Left lung (tissue), 10 donors: ENCODE results near the gene APOA1. TPM values are rescaled to one million over a fixed set of nuclear protein-coding genes. Genes with fewer than 3 reads are reported as not detected.

ENCODE experiments used
- ATAC-seq: fragments of 200-7000 bp; cut with Tn5 transposase; one replicate; pipeline ENCODE4 v1.9.1; 2020; ENCODE audit warnings: moderate library complexity
- DNase-seq, 4 donors: peaks; one replicate each; pipeline ENCODE4 v3.0.0-alpha.2; 2013 to 2020
- H3K27ac ChIP-seq, 2 donors: fragments of 200-600 bp; sonication (generic) in 1 of 2; one replicate each; pipeline versions ENCODE4 v1.5.0 to v1.8.0; 2020 to 2021
- H3K27me3 ChIP-seq, 2 donors: fragments of 200-600 bp; sonication (generic) in 1 of 2; one replicate each; pipeline versions ENCODE4 v1.5.0 to v1.8.0; 2020 to 2021
- H3K36me3 ChIP-seq, 2 donors: fragments of 200-600 bp; sonication (generic) in 1 of 2; one replicate each; pipeline versions ENCODE4 v1.5.0 to v1.8.0; 2020 to 2021
- H3K4me1 ChIP-seq, 2 donors: fragments of 200-600 bp; one replicate each; pipeline ENCODE4 v1.8.0; 2021
- H3K4me3 ChIP-seq, 2 donors: fragments of 200-600 bp; sonication (generic) in 1 of 2; one replicate each; pipeline versions ENCODE4 v1.5.0 to v1.8.0; 2020 to 2021; ENCODE audit warnings: mild to moderate bottlenecking in 1 of 2
- H3K9me3 ChIP-seq, 2 donors: fragments of 200-600 bp; sonication (generic) in 1 of 2; one replicate each; pipeline versions ENCODE4 v1.5.0 to v1.8.0; 2020 to 2021
- CTCF ChIP-seq, 2 donors: fragments of 200-600 bp; sonication (generic) in 1 of 2; IDR thresholded peaks; one replicate each; pipeline versions ENCODE4 v1.5.0 to v1.8.0; 2021; ENCODE audit warnings: antibody characterized with exemption in 2 of 2
- intact Hi-C, 2 donors: fragments of 100-400 bp; cut with DNase I; formaldehyde crosslinking; loops; one replicate each; pipeline versions ENCODE4 v1.11.2 to v1.14.2; 2022
- polyA plus RNA-seq, 6 donors: library from polyadenylated mRNA; unstranded; fragments of 120-200 nt; gene quantifications; one replicate each; pipeline ENCODE4 v1.2.1, GENCODE V29; 2013; ENCODE audit not compliant: insufficient read length in 6 of 6
- total RNA-seq, 2 donors: library from RNA; stranded (reverse); fragmentation: NEBNext Ultra II Directional; extraction: Animal tissue kit (Norgen Biotek cat#: 25700); gene quantifications; one replicate each; pipeline ENCODE4 v1.2.1, GENCODE V29; 2021
- donor health status: DM: no; HTN: yes; CAD: no.
- donor health status: DM: no; HTN: no; CAD: no.

Gene APOA1
- total and polyA plus RNA-seq, 8 donors, result 0.50 to 13.4 (median 4.7) TPM

DNA sequence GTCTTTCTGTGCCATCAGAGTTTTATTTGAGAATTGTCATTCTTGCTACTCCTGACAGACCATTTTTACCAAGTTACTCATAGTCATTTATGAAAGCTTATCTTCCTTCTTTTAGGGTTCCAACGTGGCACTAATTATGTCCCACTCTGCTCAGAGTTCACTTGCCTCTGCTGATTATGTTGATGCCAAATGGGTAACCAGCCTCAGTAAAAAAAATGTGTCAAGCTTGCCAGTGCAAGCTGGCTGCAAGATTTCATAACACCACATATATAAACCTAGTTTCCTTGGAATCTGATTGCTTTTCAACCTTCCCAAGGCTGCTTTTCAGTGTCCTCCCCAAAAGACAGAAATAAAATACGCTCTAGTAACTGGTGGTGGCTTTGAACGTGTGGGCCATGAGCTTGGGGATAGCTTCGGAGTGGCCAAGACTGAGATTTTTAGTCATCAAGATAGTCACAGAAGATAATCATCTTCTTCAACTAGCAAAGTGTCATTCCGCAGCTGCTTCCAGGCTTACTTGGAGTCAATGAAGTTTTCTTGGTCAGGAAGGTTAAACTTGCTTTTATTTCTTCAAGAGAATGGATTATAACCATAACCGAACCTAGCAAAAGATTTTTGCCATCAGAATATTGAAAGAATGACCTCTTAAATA is 29.5 kb upstream of the APOA1 start:
- Histone ChIP-seq H3K36me3 (peaks cover 4 to 99% of the 10 kb centered on the region in 2 donors), H3K4me1 (peaks cover 0 to 11% of the 10 kb centered on the region in 2 donors), H3K27me3 (no peaks in the 10 kb centered on the region), H3K9me3 (no peaks in the 10 kb centered on the region), H3K27ac (no peak overlapping the region), H3K4me3 (no peak overlapping the region)
- intact Hi-C loops, result no loop called here
- no peak for TF ChIP-seq CTCF (IDR thresholded peaks at IDR 0.05)
- DNase-seq (no peak), ATAC-seq (no peak)

- no peaks in the 10 kb centered on the region for H3K27me3 ChIP-seq
- no peak overlapping the region for H3K27ac ChIP-seq
- no peak for TF ChIP-seq CTCF (IDR thresholded peaks at IDR 0.05)
- H3K4me1 ChIP-seq, result peaks cover 0 to under 1% of the 10 kb centered on the region in 2 donors
- no peaks in the 10 kb centered on the region for H3K9me3 ChIP-seq
- ATAC-seq (no peak), DNase-seq (no peak)
- intact Hi-C loops, result no loop called here
- H3K36me3 ChIP-seq, result peaks cover 4 to 99% of the 10 kb centered on the region in 2 donors
- H3K4me3 ChIP-seq, result no peak overlapping the region
These were observed 28.3 kb upstream of the APOA1 start for GRCh38 chr11:116865696-116866095.

DNA sequence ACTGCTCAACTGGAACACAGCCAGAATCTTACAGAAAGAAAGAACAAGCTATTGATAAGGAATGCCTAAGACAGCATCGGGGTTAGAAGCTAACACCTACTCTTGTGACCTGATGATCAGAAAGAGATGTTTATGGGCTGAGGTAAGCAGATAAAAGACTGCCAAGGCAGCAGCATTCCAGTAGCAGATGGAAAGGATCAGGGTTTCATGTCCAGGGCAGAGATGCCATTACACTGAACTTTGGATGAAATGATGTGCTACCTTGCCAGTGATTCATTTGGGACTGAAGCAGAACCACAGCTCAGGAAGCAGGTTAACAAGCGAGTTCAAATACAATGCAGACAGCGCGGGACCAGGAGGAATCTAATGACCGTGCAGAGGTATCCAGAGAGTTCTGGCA is 27.1 kb upstream of the APOA1 start:
- no peak overlapping the region for H3K27ac ChIP-seq
- no peaks in the 10 kb centered on the region for H3K27me3 ChIP-seq
- no peaks in the 10 kb centered on the region for H3K9me3 ChIP-seq
- no peak for TF ChIP-seq CTCF (IDR thresholded peaks at IDR 0.05)
- no peak overlapping the region for H3K4me3 ChIP-seq
- ATAC-seq (no peak), DNase-seq (no peak)
- intact Hi-C loops, result no loop called here
- no peaks in the 10 kb centered on the region for H3K4me1 ChIP-seq
- peaks cover 4 to 99% of the 10 kb centered on the region in 2 donors for H3K36me3 ChIP-seq

DNA sequence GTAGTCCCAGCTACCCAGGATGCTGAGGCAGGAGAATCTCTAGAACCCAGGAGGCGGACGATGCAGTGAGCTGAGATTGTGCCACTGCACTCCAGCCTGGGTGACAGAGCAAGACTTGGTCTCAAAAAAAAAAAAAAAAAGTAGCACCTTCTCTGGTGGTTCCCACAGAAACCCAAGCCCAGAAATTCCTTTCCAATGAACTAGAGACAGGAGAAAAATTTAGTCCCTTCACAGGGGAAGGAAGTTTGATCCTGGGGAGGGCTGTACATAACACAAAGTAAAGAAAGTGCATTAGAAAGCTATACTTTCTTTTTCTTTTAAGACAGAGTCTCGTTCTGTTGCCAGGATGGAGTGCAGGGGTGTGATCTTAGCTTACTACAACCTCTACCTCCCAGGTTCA is 25.5 kb upstream of the APOA1 start:
- DNase-seq, result no peak
- Histone ChIP-seq H3K27ac (no peak overlapping the region), H3K27me3 (no peaks in the 10 kb centered on the region), H3K36me3 (peaks cover 4 to 100% of the 10 kb centered on the region in 2 donors), H3K4me1 (no peaks in the 10 kb centered on the region), H3K4me3 (no peak overlapping the region), H3K9me3 (no peaks in the 10 kb centered on the region)
- intact Hi-C loops, result no loop called here
- TF ChIP-seq CTCF (IDR thresholded peaks at IDR 0.05), result no peak
- ATAC-seq, result no peak

DNA sequence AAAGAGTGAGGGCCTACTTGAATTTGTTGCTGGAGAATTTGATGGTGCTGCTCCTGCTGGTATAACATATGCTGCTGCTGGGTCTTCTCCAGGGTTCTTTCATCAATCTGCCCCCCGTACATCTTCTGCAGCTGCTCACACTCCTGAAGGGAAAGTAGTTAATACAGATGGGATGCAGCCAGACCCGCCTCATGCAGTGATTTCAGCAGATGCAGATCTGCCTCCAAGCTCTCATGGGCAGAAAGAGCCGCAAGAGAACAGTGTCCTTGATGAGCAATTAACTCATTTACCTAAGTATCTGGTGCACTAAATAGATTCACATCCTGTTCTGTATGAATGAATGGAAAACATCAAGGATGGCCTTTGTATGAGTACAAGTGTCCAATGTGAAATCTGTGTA is 24.8 kb upstream of the APOA1 start:
- H3K4me3 ChIP-seq, result no peak overlapping the region
- peaks cover 4 to 100% of the 10 kb centered on the region in 2 donors for H3K36me3 ChIP-seq
- DNase-seq (no peak), ATAC-seq (no peak)
- no peaks in the 10 kb centered on the region for H3K27me3 ChIP-seq
- TF ChIP-seq CTCF (IDR thresholded peaks at IDR 0.05), result no peak
- H3K4me1 ChIP-seq, result no peaks in the 10 kb centered on the region
- intact Hi-C loops, result no loop called here
- H3K9me3 ChIP-seq, result no peaks in the 10 kb centered on the region
- H3K27ac ChIP-seq, result no peak overlapping the region
